ENCODE data around the gene CCDC137. TPM values are rescaled to one million over a fixed set of nuclear protein-coding genes. Genes with fewer than 3 reads are reported as not detected.

CCDC137 gene
- total RNA-seq, 1 donor from 2014 or later: 25.6 TPM

- H3K27me3 ChIP-seq (ENCODE audit: control insufficient read depth, insufficient read depth, low read length): no peaks in the 10 kb centered on the region
- TF ChIP-seq CTCF (IDR thresholded peaks at IDR 0.05; ENCODE audit: insufficient read depth, low read length, poor library complexity, severe bottlenecking): no peak
Observed at GRCh38 chr17:81655378-81656117, 11.0 kb upstream of the CCDC137 start.

DNA sequence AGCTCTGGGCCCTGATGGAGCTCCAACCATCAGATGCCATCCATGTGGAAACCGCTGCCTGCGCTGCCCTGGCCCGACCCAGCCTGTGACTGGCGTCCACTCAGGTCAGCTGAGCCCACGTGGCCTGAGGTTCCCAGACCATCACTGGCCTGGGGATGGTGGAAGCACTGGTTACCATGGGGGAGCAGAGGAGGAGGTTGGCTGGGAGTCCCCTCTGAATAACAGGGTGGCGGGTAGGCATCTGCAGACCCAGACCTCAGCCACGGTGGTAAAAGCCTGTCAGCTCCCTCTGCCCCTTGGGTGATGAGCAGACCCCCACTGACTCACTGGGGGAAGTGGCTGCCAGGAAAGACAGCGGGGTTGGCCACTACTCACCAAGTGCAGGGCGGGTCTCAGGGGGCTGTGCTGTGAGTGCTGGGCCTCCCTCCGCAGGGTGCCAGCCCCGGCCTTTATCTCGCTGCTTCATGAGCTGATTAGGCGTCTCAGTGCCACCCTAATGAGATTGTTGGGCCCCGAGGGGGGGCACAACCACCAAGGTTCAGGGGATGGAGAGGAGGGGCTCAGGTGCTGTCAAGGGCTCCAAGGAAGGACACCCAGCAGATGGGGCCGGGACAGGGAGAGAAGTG is 10.3 kb upstream of the CCDC137 start, which contains the start of gene PDE6G:
Gene PDE6G, minus strand, starts transcription at position 425 of the 626 bp plus-strand sequence. CDS start 3,237 bp downstream, outside the sequence.
- H3K36me3 ChIP-seq (ENCODE audit: control insufficient read depth, insufficient read depth, low read length): no peaks in the 10 kb centered on the region

More at GRCh38 chr17:81655378-81656117, 11.0 kb upstream of the CCDC137 start:
- no peak for DNase-seq (ENCODE audit: low read depth)
- no peak overlapping the region for H3K4me3 ChIP-seq (ENCODE audit: low read depth, low read length)
- no peaks in the 10 kb centered on the region for H3K36me3 ChIP-seq (ENCODE audit: control insufficient read depth, insufficient read depth, low read length)

GRCh38 chr17:81656835-81657234 is 9.7 kb upstream of the CCDC137 start:
- H3K4me3 ChIP-seq (ENCODE audit: low read depth, low read length): no peak overlapping the region
- no peaks in the 10 kb centered on the region for H3K27me3 ChIP-seq (ENCODE audit: control insufficient read depth, insufficient read depth, low read length)
- no peak for TF ChIP-seq CTCF (IDR thresholded peaks at IDR 0.05; ENCODE audit: insufficient read depth, low read length, poor library complexity, severe bottlenecking)
- DNase-seq (ENCODE audit: low read depth): no peak
- no peaks in the 10 kb centered on the region for H3K36me3 ChIP-seq (ENCODE audit: control insufficient read depth, insufficient read depth, low read length)

More for the DNA sequence above, 10.3 kb upstream of the CCDC137 start, which contains the start of gene PDE6G:
- TF ChIP-seq CTCF (IDR thresholded peaks at IDR 0.05; ENCODE audit: insufficient read depth, low read length, poor library complexity, severe bottlenecking): no peak
- Histone ChIP-seq H3K4me3 (ENCODE audit: low read depth, low read length) (no peak within 1 kb of the TSS), H3K27me3 (ENCODE audit: control insufficient read depth, insufficient read depth, low read length) (no peaks in the 10 kb centered on the region)
- DNase-seq (ENCODE audit: low read depth): no peak

DNA sequence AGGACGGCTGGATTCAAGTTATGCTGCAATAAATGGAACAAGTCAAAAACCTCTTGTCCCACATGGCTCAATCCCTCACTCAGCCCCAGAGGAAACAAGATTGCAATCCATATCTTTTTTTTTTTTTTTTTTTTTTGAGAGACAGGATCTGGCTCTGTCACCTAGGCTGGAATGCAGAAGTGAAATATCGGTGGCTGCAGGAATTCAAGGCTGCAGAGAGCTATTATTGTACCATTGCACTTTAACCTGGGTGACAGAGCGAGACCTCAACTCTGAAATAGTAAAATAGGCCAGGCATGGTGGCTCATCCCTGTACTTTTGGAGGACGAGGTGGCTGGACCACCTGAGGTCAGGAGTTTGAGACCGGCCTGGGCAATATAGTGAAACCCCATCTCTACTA is 7.5 kb upstream of the CCDC137 start:
- no peak overlapping the region for H3K4me3 ChIP-seq (ENCODE audit: low read depth, low read length)
- H3K36me3 ChIP-seq (ENCODE audit: control insufficient read depth, insufficient read depth, low read length): no peaks in the 10 kb centered on the region
- no peak for DNase-seq (ENCODE audit: low read depth)
- TF ChIP-seq CTCF (IDR thresholded peaks at IDR 0.05; ENCODE audit: insufficient read depth, low read length, poor library complexity, severe bottlenecking): no peak
- no peaks in the 10 kb centered on the region for H3K27me3 ChIP-seq (ENCODE audit: control insufficient read depth, insufficient read depth, low read length)

- no peak for TF ChIP-seq CTCF (IDR thresholded peaks at IDR 0.05; ENCODE audit: insufficient read depth, low read length, poor library complexity, severe bottlenecking)
- Histone ChIP-seq H3K4me3 (ENCODE audit: low read depth, low read length) (no peak overlapping the region), H3K27me3 (ENCODE audit: control insufficient read depth, insufficient read depth, low read length) (no peaks in the 10 kb centered on the region), H3K36me3 (ENCODE audit: control insufficient read depth, insufficient read depth, low read length) (no peaks in the 10 kb centered on the region)
- no peak for DNase-seq (ENCODE audit: low read depth)
Observed at GRCh38 chr17:81660441-81660840, 6.1 kb upstream of the CCDC137 start.

Measured in kidney epithelial cell (primary cell).